ENCODE measurements around the gene ARNT2. TPM values are rescaled to one million over a fixed set of nuclear protein-coding genes. Genes with fewer than 3 reads are reported as not detected.
A peak's percentile ranks its signal among the peaks of the same experiment; 100 is the strongest.

ARNT2 gene
- total RNA-seq, 1 donor from 2014 or later: 0.26 TPM

GRCh38 chr15:80466543-80466942 lies 62.4 kb downstream of the ARNT2 start:
- DNase-seq (ENCODE audit: low read depth) (no peak), FAIRE-seq (no peak)
- TF ChIP-seq, protein P1, sequence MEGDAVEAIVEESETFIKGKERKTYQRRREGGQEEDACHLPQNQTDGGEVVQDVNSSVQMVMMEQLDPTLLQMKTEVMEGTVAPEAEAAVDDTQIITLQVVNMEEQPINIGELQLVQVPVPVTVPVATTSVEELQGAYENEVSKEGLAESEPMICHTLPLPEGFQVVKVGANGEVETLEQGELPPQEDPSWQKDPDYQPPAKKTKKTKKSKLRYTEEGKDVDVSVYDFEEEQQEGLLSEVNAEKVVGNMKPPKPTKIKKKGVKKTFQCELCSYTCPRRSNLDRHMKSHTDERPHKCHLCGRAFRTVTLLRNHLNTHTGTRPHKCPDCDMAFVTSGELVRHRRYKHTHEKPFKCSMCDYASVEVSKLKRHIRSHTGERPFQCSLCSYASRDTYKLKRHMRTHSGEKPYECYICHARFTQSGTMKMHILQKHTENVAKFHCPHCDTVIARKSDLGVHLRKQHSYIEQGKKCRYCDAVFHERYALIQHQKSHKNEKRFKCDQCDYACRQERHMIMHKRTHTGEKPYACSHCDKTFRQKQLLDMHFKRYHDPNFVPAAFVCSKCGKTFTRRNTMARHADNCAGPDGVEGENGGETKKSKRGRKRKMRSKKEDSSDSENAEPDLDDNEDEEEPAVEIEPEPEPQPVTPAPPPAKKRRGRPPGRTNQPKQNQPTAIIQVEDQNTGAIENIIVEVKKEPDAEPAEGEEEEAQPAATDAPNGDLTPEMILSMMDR (IDR thresholded peaks at IDR 0.05; ENCODE audit: insufficient read depth, low read length, severe bottlenecking): no peak
- no peak overlapping the region for H3K4me3 ChIP-seq (ENCODE audit: low read depth, low read length)
- H3K27me3 ChIP-seq (ENCODE audit: control insufficient read depth, insufficient read depth, low read length): no peaks in the 10 kb centered on the region
- no peaks in the 10 kb centered on the region for H3K36me3 ChIP-seq (ENCODE audit: control insufficient read depth, insufficient read depth, low read length)

DNA sequence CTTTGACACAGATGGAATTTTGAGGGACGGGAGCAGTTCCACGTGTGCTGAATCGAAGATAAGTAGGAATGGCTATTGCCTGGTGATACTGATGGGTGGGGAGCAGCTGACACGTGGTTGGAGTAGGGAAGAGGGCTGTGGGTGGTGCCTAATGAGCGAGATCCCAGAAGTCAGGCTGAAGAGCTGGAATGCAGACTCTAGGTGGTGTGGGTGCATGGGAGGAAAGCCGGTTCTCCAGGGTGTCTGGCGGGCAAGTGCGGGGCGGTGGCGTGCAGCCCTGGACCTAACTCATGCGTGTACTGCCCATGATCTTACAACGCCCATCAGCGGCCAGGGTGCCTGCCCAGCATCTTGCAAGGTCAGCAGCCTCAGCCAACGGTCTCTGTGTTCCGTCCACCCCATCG lies 63.1 kb downstream of the ARNT2 start:
- TF ChIP-seq, protein P1 (IDR thresholded peaks at IDR 0.05; ENCODE audit: insufficient read depth, low read length, severe bottlenecking): no peak
- H3K27me3 ChIP-seq (ENCODE audit: control insufficient read depth, insufficient read depth, low read length): no peaks in the 10 kb centered on the region
- DNase-seq (ENCODE audit: low read depth) (no peak), FAIRE-seq (no peak)
- no peaks in the 10 kb centered on the region for H3K36me3 ChIP-seq (ENCODE audit: control insufficient read depth, insufficient read depth, low read length)
- no peak overlapping the region for H3K4me3 ChIP-seq (ENCODE audit: low read depth, low read length)

DNA sequence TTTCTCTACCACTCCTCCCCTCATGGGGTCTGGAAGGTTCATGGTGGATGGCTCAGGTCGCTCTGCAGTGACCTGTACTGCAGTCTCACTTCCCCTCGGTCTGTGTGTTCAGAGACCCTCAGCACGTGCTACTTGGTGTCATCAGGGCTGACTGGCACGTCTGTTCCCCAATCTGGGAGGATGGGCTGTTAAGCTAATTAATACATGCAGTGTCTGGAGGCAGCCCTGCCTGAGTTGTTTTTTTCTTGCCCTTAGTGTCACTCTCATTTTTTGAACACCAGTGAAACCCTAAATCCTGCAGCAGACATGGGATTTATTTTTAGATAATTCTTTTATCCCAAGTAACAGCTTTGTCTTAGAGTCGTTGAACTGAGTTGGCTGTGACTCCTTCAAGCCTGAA lies 64.6 kb downstream of the ARNT2 start:
- TF ChIP-seq, protein P1 (IDR thresholded peaks at IDR 0.05; ENCODE audit: insufficient read depth, low read length, severe bottlenecking): no peak
- no peak for DNase-seq (ENCODE audit: low read depth)
- H3K4me3 ChIP-seq (ENCODE audit: low read depth, low read length): no peak overlapping the region
- H3K27me3 ChIP-seq (ENCODE audit: control insufficient read depth, insufficient read depth, low read length): no peaks in the 10 kb centered on the region
- FAIRE-seq: peak; percentile 13
- H3K36me3 ChIP-seq (ENCODE audit: control insufficient read depth, insufficient read depth, low read length): no peaks in the 10 kb centered on the region

DNA sequence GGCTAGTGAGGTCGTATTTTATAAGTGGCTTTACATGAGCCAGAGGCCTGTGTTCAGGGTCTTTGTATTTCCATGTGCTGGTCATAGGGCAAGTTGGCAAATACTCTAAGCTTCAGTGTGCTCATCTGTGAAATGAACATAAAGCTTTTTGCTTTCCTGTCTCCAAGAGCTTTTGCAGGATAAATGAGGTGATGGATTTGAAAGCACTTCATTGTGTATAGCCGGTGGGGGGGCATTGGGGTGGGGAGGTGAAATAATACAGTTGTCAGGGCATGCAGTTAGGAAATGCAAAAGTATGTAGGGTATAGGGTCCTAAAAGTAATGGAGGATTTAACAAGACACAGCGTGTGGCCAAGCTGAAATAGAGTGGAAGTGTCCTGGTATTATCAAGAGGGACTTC lies 67.7 kb downstream of the ARNT2 start:
- H3K4me3 ChIP-seq (ENCODE audit: low read depth, low read length): no peak overlapping the region
- no peaks in the 10 kb centered on the region for H3K36me3 ChIP-seq (ENCODE audit: control insufficient read depth, insufficient read depth, low read length)
- DNase-seq (ENCODE audit: low read depth) (no peak), FAIRE-seq (no peak)
- H3K27me3 ChIP-seq (ENCODE audit: control insufficient read depth, insufficient read depth, low read length): no peaks in the 10 kb centered on the region
- TF ChIP-seq, protein P1 (IDR thresholded peaks at IDR 0.05; ENCODE audit: insufficient read depth, low read length, severe bottlenecking): no peak

DNA sequence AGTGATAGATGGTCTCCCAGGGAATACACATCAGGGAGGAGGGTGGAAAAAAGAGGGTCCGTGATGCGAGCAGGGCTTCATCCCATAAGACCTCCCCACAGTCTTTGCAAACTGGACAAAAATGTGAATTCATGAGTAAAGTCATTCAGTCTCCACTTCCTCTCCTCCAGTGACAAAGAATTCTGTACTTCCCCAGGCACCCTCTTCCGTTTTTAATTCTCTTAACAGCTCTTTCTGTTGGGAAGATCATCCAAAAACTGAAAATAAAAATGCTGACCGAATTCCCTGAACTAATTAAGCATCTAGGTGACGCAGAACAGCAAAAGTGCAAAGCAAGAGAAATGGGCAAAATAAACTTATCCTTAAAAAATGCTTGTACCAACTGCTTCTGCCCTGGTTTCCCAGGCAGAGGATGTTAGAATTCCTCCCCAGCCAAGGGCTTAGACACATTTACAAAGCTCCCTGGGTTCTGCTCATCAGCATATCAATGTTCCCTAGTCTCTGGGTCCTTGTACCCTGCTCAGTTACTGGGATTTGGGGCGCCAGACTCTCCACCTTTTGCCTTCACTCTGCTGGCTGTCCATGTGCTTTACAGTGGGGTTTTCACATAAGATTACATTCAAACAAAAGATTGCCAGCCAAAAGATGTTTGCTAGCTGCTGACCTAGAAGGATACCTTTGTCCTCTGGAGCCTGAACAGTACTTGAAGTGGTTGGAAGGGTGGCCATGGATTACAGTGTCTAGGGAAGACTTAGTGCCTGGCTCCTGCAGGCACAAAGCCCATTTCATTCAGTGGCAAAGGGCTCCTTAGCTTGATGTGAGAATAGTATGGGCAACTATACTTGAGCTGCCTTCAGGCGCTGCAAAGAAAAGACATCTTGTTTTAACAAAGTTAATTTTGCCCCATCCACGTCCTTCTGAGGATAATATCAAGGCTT lies 69.4 kb downstream of the ARNT2 start:
- Histone ChIP-seq H3K36me3 (ENCODE audit: control insufficient read depth, insufficient read depth, low read length) (no peaks in the 10 kb centered on the region), H3K4me3 (ENCODE audit: low read depth, low read length) (no peak overlapping the region), H3K27me3 (ENCODE audit: control insufficient read depth, insufficient read depth, low read length) (no peaks in the 10 kb centered on the region)
- TF ChIP-seq, protein P1 (IDR thresholded peaks at IDR 0.05; ENCODE audit: insufficient read depth, low read length, severe bottlenecking): no peak
- FAIRE-seq (peak; percentile 95), DNase-seq (ENCODE audit: low read depth) (no peak)
